ENCODE measurements around the gene AOPEP.

DNA sequence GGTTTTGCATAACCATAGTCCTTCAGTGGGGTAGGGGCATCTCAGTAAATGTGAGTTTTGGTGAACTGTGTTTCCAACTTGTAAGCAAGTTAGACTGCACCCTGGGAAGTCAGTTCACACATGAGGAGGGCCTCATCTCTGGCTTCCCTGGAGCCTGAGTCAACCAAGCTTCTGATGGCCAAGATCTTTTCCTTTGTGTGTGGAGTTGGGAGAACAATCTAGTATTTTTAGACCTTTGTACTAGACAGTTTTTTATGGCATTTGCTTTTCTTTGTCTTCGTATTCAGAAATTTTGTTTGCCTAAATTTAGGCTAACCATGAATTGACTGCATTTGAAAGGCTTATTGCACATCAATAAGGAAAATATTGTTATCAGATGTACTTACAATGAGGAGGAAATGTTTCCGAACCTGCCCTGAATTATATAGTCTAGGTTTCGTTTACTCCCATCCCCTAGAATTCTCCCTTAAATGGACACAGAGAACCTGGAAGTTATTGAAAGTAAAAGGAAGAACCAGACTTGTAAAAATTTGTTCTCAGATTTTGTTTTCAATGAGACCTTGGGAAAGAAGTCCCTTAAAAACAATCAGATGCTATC lies 204.6 kb downstream of the AOPEP start:
- TF ChIP-seq, protein P1, sequence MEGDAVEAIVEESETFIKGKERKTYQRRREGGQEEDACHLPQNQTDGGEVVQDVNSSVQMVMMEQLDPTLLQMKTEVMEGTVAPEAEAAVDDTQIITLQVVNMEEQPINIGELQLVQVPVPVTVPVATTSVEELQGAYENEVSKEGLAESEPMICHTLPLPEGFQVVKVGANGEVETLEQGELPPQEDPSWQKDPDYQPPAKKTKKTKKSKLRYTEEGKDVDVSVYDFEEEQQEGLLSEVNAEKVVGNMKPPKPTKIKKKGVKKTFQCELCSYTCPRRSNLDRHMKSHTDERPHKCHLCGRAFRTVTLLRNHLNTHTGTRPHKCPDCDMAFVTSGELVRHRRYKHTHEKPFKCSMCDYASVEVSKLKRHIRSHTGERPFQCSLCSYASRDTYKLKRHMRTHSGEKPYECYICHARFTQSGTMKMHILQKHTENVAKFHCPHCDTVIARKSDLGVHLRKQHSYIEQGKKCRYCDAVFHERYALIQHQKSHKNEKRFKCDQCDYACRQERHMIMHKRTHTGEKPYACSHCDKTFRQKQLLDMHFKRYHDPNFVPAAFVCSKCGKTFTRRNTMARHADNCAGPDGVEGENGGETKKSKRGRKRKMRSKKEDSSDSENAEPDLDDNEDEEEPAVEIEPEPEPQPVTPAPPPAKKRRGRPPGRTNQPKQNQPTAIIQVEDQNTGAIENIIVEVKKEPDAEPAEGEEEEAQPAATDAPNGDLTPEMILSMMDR (IDR thresholded peaks at IDR 0.05): no peak
- no peak for TF ChIP-seq EP300 (IDR thresholded peaks at IDR 0.05)

All from upper lobe of left lung (tissue), 4 donors.